ENCODE data around the gene CADM2.

DNA sequence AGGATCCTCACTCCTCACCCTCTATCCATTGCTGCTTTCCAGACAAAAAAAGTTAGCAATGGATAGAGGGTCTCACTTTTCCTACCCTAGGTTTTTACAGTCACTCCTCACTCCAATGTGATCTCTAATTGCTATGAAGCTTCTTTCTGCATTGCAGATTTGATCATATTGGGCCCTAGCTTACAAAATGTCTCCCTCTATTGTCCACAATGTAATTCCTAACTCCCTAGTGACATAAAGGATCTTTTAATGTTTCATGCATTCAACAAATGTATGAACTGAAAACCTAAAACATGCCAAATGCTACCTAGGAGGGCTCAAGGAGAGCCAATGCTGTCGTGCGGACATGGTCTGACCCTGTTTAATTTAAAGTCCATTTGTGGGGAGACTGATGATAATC is 234.8 kb downstream of the CADM2 start:
- TF ChIP-seq ELF1 (IDR thresholded peaks at IDR 0.05; ENCODE audit: borderline replicate concordance, low read depth), result no peak
- TF ChIP-seq TCF7L2 (IDR thresholded peaks at IDR 0.05; ENCODE audit: borderline replicate concordance, extremely low read depth, insufficient read depth, insufficient read length), result no peak
- TF ChIP-seq, protein P1, sequence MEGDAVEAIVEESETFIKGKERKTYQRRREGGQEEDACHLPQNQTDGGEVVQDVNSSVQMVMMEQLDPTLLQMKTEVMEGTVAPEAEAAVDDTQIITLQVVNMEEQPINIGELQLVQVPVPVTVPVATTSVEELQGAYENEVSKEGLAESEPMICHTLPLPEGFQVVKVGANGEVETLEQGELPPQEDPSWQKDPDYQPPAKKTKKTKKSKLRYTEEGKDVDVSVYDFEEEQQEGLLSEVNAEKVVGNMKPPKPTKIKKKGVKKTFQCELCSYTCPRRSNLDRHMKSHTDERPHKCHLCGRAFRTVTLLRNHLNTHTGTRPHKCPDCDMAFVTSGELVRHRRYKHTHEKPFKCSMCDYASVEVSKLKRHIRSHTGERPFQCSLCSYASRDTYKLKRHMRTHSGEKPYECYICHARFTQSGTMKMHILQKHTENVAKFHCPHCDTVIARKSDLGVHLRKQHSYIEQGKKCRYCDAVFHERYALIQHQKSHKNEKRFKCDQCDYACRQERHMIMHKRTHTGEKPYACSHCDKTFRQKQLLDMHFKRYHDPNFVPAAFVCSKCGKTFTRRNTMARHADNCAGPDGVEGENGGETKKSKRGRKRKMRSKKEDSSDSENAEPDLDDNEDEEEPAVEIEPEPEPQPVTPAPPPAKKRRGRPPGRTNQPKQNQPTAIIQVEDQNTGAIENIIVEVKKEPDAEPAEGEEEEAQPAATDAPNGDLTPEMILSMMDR (IDR thresholded peaks at IDR 0.05 in 2 of 3, conservative IDR thresholded peaks at IDR 0.05 in 1 of 3; ENCODE audit: borderline replicate concordance in 1 of 3, insufficient read depth in 1 of 3, low read depth in 2 of 3, low read length in 2 of 3), result no peak
- no peak for TF ChIP-seq EGR1 (IDR thresholded peaks at IDR 0.05; ENCODE audit: low read depth)
- no peak for TF ChIP-seq POLR2A (IDR thresholded peaks at IDR 0.05; ENCODE audit: borderline replicate concordance, extremely low read depth, insufficient read depth, insufficient read length)
- no peak for TF ChIP-seq POLR2AphosphoS5 (IDR thresholded peaks at IDR 0.05; ENCODE audit: low read depth, low read length)
- no peak for TF ChIP-seq SP1 (IDR thresholded peaks at IDR 0.05; ENCODE audit: low read depth)
- no peak for TF ChIP-seq CEBPB (IDR thresholded peaks at IDR 0.05; ENCODE audit: low read depth)
- TF ChIP-seq SRF (IDR thresholded peaks at IDR 0.05; ENCODE audit: low read depth), result no peak
- TF ChIP-seq ZNF274 (IDR thresholded peaks at IDR 0.05; ENCODE audit: low read depth, low read length), result no peak
- TF ChIP-seq, protein P2, sequence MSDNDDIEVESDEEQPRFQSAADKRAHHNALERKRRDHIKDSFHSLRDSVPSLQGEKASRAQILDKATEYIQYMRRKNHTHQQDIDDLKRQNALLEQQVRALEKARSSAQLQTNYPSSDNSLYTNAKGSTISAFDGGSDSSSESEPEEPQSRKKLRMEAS (IDR thresholded peaks at IDR 0.05), result no peak
- TF ChIP-seq, protein P3, sequence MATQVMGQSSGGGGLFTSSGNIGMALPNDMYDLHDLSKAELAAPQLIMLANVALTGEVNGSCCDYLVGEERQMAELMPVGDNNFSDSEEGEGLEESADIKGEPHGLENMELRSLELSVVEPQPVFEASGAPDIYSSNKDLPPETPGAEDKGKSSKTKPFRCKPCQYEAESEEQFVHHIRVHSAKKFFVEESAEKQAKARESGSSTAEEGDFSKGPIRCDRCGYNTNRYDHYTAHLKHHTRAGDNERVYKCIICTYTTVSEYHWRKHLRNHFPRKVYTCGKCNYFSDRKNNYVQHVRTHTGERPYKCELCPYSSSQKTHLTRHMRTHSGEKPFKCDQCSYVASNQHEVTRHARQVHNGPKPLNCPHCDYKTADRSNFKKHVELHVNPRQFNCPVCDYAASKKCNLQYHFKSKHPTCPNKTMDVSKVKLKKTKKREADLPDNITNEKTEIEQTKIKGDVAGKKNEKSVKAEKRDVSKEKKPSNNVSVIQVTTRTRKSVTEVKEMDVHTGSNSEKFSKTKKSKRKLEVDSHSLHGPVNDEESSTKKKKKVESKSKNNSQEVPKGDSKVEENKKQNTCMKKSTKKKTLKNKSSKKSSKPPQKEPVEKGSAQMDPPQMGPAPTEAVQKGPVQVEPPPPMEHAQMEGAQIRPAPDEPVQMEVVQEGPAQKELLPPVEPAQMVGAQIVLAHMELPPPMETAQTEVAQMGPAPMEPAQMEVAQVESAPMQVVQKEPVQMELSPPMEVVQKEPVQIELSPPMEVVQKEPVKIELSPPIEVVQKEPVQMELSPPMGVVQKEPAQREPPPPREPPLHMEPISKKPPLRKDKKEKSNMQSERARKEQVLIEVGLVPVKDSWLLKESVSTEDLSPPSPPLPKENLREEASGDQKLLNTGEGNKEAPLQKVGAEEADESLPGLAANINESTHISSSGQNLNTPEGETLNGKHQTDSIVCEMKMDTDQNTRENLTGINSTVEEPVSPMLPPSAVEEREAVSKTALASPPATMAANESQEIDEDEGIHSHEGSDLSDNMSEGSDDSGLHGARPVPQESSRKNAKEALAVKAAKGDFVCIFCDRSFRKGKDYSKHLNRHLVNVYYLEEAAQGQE (IDR thresholded peaks at IDR 0.05; ENCODE audit: low read depth), result no peak
- TF ChIP-seq JUND (IDR thresholded peaks at IDR 0.05), result no peak
